ENCODE results near the gene HSD11B1. TPM values are rescaled to one million over a fixed set of nuclear protein-coding genes. Genes with fewer than 3 reads are reported as not detected.

The HSD11B1 gene
- total RNA-seq, 1 donor from 2014 or later, result not detected

DNA sequence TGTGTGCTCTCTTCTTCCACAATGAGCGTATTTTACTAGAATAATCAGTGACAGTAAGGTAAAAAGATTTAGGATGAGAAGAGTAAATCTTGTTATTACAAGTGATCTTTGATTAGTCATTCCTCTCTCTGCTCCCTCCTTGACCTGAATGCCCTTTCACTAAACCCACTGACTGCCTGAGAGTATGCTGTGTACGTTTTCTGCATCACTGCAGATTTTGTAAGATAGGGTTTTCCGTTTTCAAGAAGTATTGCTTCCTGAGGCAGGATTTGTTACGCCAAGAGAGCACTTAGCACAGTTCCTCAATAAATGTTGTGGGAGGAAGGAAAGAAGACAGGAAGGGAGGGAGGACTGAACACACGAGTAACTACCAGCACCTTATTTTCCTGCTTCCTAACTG lies 44.7 kb upstream of the HSD11B1 start:
- no peaks in the 10 kb centered on the region for H3K27me3 Mint-ChIP-seq (ENCODE audit: unreplicated experiment)
- H3K27ac Mint-ChIP-seq (ENCODE audit: unreplicated experiment), result no peak overlapping the region
- peaks cover 3% of the 10 kb centered on the region for H3K9me3 Mint-ChIP-seq (ENCODE audit: unreplicated experiment)
- no peak overlapping the region for H3K4me3 Mint-ChIP-seq (ENCODE audit: unreplicated experiment)
- no peaks in the 10 kb centered on the region for H3K36me3 Mint-ChIP-seq (ENCODE audit: unreplicated experiment)
- DNase-seq, result no peak
- TF ChIP-seq, protein P1, sequence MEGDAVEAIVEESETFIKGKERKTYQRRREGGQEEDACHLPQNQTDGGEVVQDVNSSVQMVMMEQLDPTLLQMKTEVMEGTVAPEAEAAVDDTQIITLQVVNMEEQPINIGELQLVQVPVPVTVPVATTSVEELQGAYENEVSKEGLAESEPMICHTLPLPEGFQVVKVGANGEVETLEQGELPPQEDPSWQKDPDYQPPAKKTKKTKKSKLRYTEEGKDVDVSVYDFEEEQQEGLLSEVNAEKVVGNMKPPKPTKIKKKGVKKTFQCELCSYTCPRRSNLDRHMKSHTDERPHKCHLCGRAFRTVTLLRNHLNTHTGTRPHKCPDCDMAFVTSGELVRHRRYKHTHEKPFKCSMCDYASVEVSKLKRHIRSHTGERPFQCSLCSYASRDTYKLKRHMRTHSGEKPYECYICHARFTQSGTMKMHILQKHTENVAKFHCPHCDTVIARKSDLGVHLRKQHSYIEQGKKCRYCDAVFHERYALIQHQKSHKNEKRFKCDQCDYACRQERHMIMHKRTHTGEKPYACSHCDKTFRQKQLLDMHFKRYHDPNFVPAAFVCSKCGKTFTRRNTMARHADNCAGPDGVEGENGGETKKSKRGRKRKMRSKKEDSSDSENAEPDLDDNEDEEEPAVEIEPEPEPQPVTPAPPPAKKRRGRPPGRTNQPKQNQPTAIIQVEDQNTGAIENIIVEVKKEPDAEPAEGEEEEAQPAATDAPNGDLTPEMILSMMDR (IDR thresholded peaks at IDR 0.05; ENCODE audit: partially characterized antibody, unreplicated experiment), result no peak
- peaks cover 18% of the 10 kb centered on the region for H3K4me1 Mint-ChIP-seq (ENCODE audit: low read depth, unreplicated experiment)

DNA sequence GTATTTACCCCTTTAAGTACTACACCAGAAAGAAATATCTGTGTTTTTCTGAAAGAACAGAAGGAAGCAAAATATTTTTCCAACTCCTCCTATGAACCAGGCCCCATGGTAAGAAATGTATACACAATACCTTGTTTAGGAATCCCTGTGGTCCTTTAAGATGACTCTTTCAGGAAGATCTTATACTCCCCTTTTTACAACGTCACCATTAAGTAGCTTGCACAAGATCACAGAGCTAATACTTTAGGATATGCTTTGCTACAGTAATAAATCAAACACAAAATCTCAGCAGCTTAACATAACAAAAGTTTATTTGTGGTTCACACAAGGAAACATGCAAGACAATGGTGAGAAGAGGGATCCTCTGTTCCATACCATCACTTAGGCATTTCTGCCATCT lies 43.6 kb upstream of the HSD11B1 start:
- no peak for DNase-seq
- TF ChIP-seq, protein P1 (IDR thresholded peaks at IDR 0.05; ENCODE audit: partially characterized antibody, unreplicated experiment), result no peak
- Mint-ChIP-seq H3K27ac (ENCODE audit: unreplicated experiment) (no peak overlapping the region), H3K4me1 (ENCODE audit: low read depth, unreplicated experiment) (peaks cover 18% of the 10 kb centered on the region), H3K4me3 (ENCODE audit: unreplicated experiment) (no peak overlapping the region), H3K36me3 (ENCODE audit: unreplicated experiment) (no peaks in the 10 kb centered on the region), H3K27me3 (ENCODE audit: unreplicated experiment) (no peaks in the 10 kb centered on the region), H3K9me3 (ENCODE audit: unreplicated experiment) (peaks cover 2% of the 10 kb centered on the region)

DNA sequence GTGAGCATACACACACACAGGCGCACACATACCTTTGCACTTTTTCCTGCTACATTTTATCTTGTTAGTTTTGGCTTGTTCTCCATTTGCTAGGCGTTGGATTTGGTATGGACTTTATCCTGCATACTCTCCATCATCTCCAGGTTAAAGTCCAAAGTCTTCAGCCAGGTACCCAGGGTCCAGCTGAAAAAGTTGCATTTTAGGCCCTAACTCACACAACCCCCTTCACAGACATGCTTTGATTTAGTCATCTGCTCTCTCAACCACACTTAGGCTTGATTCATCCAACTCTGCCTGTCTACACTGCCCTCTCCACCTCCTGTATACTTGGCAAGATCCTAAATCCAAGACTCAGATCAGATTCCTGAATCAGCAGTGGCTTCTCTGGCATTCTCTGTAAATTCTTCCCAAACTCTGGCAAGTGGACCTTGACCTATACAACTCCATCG lies 41.7 kb upstream of the HSD11B1 start:
- no peaks in the 10 kb centered on the region for H3K9me3 Mint-ChIP-seq (ENCODE audit: unreplicated experiment)

DNA sequence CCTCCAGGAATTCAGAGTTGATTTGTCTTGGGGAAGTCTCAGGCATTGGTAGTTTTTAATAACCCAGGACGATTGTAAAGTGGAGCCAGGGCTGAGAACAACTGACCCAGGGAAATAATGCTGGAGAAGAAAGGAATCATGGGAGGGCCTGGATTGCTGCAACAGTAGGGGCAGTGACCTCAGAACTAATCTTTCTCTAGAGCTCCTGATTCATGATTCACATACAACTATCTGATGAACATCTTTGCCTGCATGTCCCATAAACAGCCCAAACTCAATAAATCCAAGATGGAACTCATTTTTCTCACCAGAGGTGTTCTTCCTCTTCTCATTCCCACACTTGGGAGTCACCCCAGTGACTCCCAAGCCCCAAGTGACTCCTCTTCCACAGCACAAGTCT lies 37.5 kb upstream of the HSD11B1 start:
- Mint-ChIP-seq H3K4me1 (ENCODE audit: low read depth, unreplicated experiment) (no peaks in the 10 kb centered on the region), H3K36me3 (ENCODE audit: unreplicated experiment) (peaks cover 5% of the 10 kb centered on the region), H3K27ac (ENCODE audit: unreplicated experiment) (no peak overlapping the region), H3K27me3 (ENCODE audit: unreplicated experiment) (no peaks in the 10 kb centered on the region), H3K4me3 (ENCODE audit: unreplicated experiment) (no peak overlapping the region), H3K9me3 (ENCODE audit: unreplicated experiment) (no peaks in the 10 kb centered on the region)
- DNase-seq, result no peak
- TF ChIP-seq, protein P1 (IDR thresholded peaks at IDR 0.05; ENCODE audit: partially characterized antibody, unreplicated experiment), result no peak

More for the DNA sequence above, 41.7 kb upstream of the HSD11B1 start:
- TF ChIP-seq, protein P1 (IDR thresholded peaks at IDR 0.05; ENCODE audit: partially characterized antibody, unreplicated experiment), result no peak
- no peak for DNase-seq
- Mint-ChIP-seq H3K4me3 (ENCODE audit: unreplicated experiment) (no peak overlapping the region), H3K27ac (ENCODE audit: unreplicated experiment) (no peak overlapping the region), H3K4me1 (ENCODE audit: low read depth, unreplicated experiment) (peaks cover 13% of the 10 kb centered on the region), H3K36me3 (ENCODE audit: unreplicated experiment) (no peaks in the 10 kb centered on the region), H3K27me3 (ENCODE audit: unreplicated experiment) (no peaks in the 10 kb centered on the region)

DNA sequence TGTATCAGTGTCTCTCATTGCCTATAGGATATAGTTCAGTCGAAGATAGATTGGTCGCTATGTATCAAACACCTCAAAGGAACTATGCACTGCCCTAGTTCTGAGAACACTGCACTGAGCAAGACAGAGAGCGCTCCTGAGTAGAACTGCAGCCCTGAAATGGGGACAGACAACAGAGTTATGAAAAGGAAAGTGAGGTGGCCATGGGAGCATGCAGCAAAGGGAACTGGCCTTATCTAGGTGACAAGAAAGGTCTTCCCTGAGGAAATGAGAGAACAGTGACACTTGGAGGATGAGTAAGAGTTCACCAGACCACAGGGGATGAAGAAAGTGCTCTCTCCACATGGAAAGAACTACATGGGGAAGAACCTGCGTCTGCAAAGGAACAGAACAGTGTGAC lies 36.9 kb upstream of the HSD11B1 start:
- Mint-ChIP-seq H3K9me3 (ENCODE audit: unreplicated experiment) (no peaks in the 10 kb centered on the region), H3K4me3 (ENCODE audit: unreplicated experiment) (no peak overlapping the region), H3K27me3 (ENCODE audit: unreplicated experiment) (no peaks in the 10 kb centered on the region), H3K36me3 (ENCODE audit: unreplicated experiment) (peaks cover 5% of the 10 kb centered on the region), H3K27ac (ENCODE audit: unreplicated experiment) (no peak overlapping the region), H3K4me1 (ENCODE audit: low read depth, unreplicated experiment) (no peaks in the 10 kb centered on the region)
- TF ChIP-seq, protein P1 (IDR thresholded peaks at IDR 0.05; ENCODE audit: partially characterized antibody, unreplicated experiment), result no peak
- no peak for DNase-seq

Measured in glutamatergic neuron (in vitro differentiated cells).